ENCODE measurements around the gene RAPGEF5.

DNA sequence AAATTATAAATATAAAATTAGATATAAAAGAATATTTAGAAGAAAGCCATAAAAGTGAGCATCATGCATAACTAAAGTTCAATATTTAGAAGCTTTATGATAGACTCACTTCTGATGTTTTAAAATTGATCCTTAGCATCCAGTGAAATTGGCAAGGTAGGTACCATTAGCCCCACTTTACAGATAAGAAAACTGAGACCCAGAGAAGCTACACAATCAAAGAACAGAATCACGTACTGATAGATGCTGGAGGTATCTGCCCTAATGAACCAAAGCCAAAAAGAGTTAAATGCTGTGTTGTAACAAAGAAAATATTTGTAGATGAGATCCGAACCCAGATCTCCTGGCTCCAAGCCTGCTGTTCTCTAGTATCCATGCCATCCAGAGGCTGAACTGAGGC, 42.6 kb upstream of the RAPGEF5 start:
- TF ChIP-seq EZH2 (IDR thresholded peaks at IDR 0.05; ENCODE audit: insufficient read depth, poor library complexity, severe bottlenecking), result no peak
- no peak for TF ChIP-seq EZH2phosphoT487 (IDR thresholded peaks at IDR 0.05; ENCODE audit: insufficient read depth, low read depth)
